GM21825 (cell line): ENCODE data around the gene FBLN5.
"Not testable (repeated sequence)": the region's sequence is repeated elsewhere in the genome, so short reads cannot be mapped to it uniquely, and the experiment has no call there.

Experiments used
- ATAC-seq: cut with Tn5 transposase; IDR thresholded peaks from one replicate; pipeline ENCODE4 v1.9.1; 2021; ENCODE audit warnings: mild to moderate bottlenecking, moderate library complexity; ENCODE audit not compliant: unreplicated experiment

Gene FBLN5

GRCh38 chr14:91910196-91910595, 37.3 kb downstream of the FBLN5 start:
- no peak for ATAC-seq

- ATAC-seq, result no peak
Observed at GRCh38 chr14:91906374-91906773, 41.1 kb downstream of the FBLN5 start.

GRCh38 chr14:91904956-91905645, 42.4 kb downstream of the FBLN5 start:
- ATAC-seq, result no peak

GRCh38 chr14:91904483-91904882, 43.0 kb downstream of the FBLN5 start:
- no peak for ATAC-seq

- ATAC-seq, result no peak
Observed at GRCh38 chr14:91903070-91903469, 44.4 kb downstream of the FBLN5 start.

GRCh38 chr14:91902336-91902735, 45.2 kb downstream of the FBLN5 start:
- no peak for ATAC-seq

GRCh38 chr14:91901449-91902226, 45.9 kb downstream of the FBLN5 start:
- no peak for ATAC-seq

- no peak for ATAC-seq
Observed at GRCh38 chr14:91899806-91900205, 47.7 kb downstream of the FBLN5 start.

GRCh38 chr14:91899213-91899612, 48.3 kb downstream of the FBLN5 start:
- no peak for ATAC-seq

- no peak for ATAC-seq
Observed at GRCh38 chr14:91898372-91898771, 49.1 kb downstream of the FBLN5 start.

GRCh38 chr14:91897716-91898115, 49.8 kb downstream of the FBLN5 start:
- ATAC-seq, result not testable (repeated sequence)

GRCh38 chr14:91897106-91897701, 50.3 kb downstream of the FBLN5 start:
- no peak for ATAC-seq

- ATAC-seq, result no peak
Observed at GRCh38 chr14:91896419-91896818, 51.1 kb downstream of the FBLN5 start.

- ATAC-seq, result no peak
Observed at GRCh38 chr14:91893669-91894068, 53.8 kb downstream of the FBLN5 start.

- ATAC-seq, result no peak
Observed at GRCh38 chr14:91893007-91893406, 54.5 kb downstream of the FBLN5 start.

GRCh38 chr14:91891721-91892220, 55.7 kb downstream of the FBLN5 start:
- ATAC-seq, result no peak

- ATAC-seq, result no peak
Observed at GRCh38 chr14:91891101-91891500, 56.4 kb downstream of the FBLN5 start.

GRCh38 chr14:91890291-91890749, 57.2 kb downstream of the FBLN5 start:
- ATAC-seq, result no peak

GRCh38 chr14:91889477-91890211, 57.9 kb downstream of the FBLN5 start:
- no peak for ATAC-seq

- ATAC-seq, result no peak
Observed at GRCh38 chr14:91888641-91889476, 58.6 kb downstream of the FBLN5 start.
